HG03108 (cell line): ENCODE results near the gene DAGLA.

Experiments
- ATAC-seq: cut with Tn5 transposase; IDR thresholded peaks from one replicate; pipeline ENCODE4 v1.9.1; 2021; ENCODE audit warnings: moderate library complexity; ENCODE audit not compliant: unreplicated experiment

Gene DAGLA

GRCh38 chr11:61728066-61728939 is 48.1 kb downstream of the DAGLA start:
- no peak for ATAC-seq

- ATAC-seq: no peak
These were observed 48.7 kb downstream of the DAGLA start for GRCh38 chr11:61728940-61729219.

- no peak for ATAC-seq
These were observed 50.2 kb downstream of the DAGLA start for GRCh38 chr11:61730240-61730994.

GRCh38 chr11:61731211-61731951 is 51.2 kb downstream of the DAGLA start:
- ATAC-seq: no peak

GRCh38 chr11:61731952-61732675 is 51.9 kb downstream of the DAGLA start:
- no peak for ATAC-seq

- no peak for ATAC-seq
These were observed 52.5 kb downstream of the DAGLA start for GRCh38 chr11:61732705-61733104.

GRCh38 chr11:61733120-61733978 is 53.2 kb downstream of the DAGLA start:
- ATAC-seq: peak; percentile 82

- no peak for ATAC-seq
These were observed 54.6 kb downstream of the DAGLA start for GRCh38 chr11:61734767-61735166.

GRCh38 chr11:61735391-61735790 is 55.2 kb downstream of the DAGLA start:
- no peak for ATAC-seq

- ATAC-seq: no peak
These were observed 56.1 kb downstream of the DAGLA start for GRCh38 chr11:61736310-61736709.

- ATAC-seq: no peak
These were observed 56.9 kb downstream of the DAGLA start for GRCh38 chr11:61737131-61737530.

GRCh38 chr11:61737636-61738386 is 57.6 kb downstream of the DAGLA start:
- no peak for ATAC-seq

- no peak for ATAC-seq
These were observed 58.6 kb downstream of the DAGLA start for GRCh38 chr11:61738776-61739175.

GRCh38 chr11:61739413-61739812 is 59.2 kb downstream of the DAGLA start:
- no peak for ATAC-seq

- no peak for ATAC-seq
These were observed 59.8 kb downstream of the DAGLA start for GRCh38 chr11:61739966-61740365.

- ATAC-seq: no peak
These were observed 62.2 kb downstream of the DAGLA start for GRCh38 chr11:61742391-61742790.

GRCh38 chr11:61743486-61744095 is 63.4 kb downstream of the DAGLA start:
- ATAC-seq: no peak

- ATAC-seq: no peak
These were observed 64.0 kb downstream of the DAGLA start for GRCh38 chr11:61744181-61744580.

GRCh38 chr11:61744609-61745156 is 64.5 kb downstream of the DAGLA start:
- no peak for ATAC-seq
